Upper lobe of right lung (tissue), 1 donor: ENCODE measurements around the gene FXYD2. TPM values are rescaled to one million over a fixed set of nuclear protein-coding genes. Genes with fewer than 3 reads are reported as not detected.
A peak's percentile ranks its signal among the peaks of the same experiment; 100 is the strongest.

Experiments
- ATAC-seq: fragments of 200-7000 bp; cut with Tn5 transposase; one replicate; pipeline ENCODE4 v1.9.1; 2020; ENCODE audit warnings: mild to moderate bottlenecking, moderate library complexity
- DNase-seq: peaks from one replicate; pipeline ENCODE4 v3.0.0-alpha.2; 2020
- H3K27ac ChIP-seq: fragments of 200-600 bp; one replicate; pipeline ENCODE4 v1.8.0; 2022
- H3K27me3 ChIP-seq: fragments of 200-600 bp; one replicate; pipeline ENCODE4 v1.8.0; 2022; ENCODE audit warnings: mild to moderate bottlenecking
- H3K36me3 ChIP-seq: fragments of 200-600 bp; one replicate; pipeline ENCODE4 v1.8.0; 2022
- H3K4me1 ChIP-seq: fragments of 200-600 bp; one replicate; pipeline ENCODE4 v1.8.0; 2022
- H3K4me3 ChIP-seq: fragments of 200-600 bp; one replicate; pipeline ENCODE4 v1.8.0; 2022; ENCODE audit warnings: mild to moderate bottlenecking
- H3K9me3 ChIP-seq: fragments of 200-600 bp; one replicate; pipeline ENCODE4 v1.8.0; 2022
- CTCF ChIP-seq: fragments of 200-600 bp; IDR thresholded peaks from one replicate; pipeline ENCODE4 v1.8.0; 2022; ENCODE audit warnings: antibody characterized with exemption
- intact Hi-C: fragments of 100-400 bp; cut with DNase I; formaldehyde crosslinking; loops from one replicate; pipeline ENCODE4 v1.11.0; 2022
- total RNA-seq: library from RNA; stranded (reverse); fragmentation: NEBNext Ultra II Directional; extraction: Animal tissue kit (Norgen Biotek cat#: 25700); gene quantifications from one replicate; pipeline ENCODE4 v1.2.1, GENCODE V29; 2021
- donor health status: DM: no; HTN: yes; CAD: no; lungs with severe emphysema.

The FXYD2 gene
- total RNA-seq, 1 donor from 2014 or later: 3.6 TPM

DNA sequence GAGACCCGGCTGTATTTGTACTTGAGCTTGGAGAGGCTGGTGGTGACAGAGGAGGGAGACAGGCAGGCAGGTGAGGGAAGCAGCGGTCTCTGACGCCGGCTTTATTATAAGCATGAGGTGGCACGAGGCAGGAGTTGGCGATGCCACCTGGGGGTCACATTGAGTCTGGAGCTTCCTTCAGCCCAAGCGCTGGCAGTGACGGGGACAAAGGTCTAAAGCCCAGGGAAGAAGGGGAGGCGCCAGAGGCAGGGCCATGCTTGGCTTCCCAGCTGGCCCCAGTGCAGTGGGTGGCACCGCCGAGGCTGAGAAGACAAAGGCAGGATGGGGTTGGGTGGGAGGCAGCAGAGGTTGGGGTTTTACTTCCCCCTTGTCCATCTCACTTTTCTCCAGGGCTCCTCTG, 4.5 kb downstream of the FXYD2 start:
- Histone ChIP-seq H3K4me1 (peaks cover 61% of the 10 kb centered on the region), H3K36me3 (no peaks in the 10 kb centered on the region), H3K9me3 (no peaks in the 10 kb centered on the region), H3K27me3 (no peaks in the 10 kb centered on the region), H3K27ac (no peak overlapping the region), H3K4me3 (no peak overlapping the region)
- TF ChIP-seq CTCF: no peak
- no peak for ATAC-seq
- no peak for DNase-seq
- intact Hi-C loops: loop anchor here (10.0 kb wide), 1 partner anchor 235 kb away; no protein-coding TSS in a partner anchor

DNA sequence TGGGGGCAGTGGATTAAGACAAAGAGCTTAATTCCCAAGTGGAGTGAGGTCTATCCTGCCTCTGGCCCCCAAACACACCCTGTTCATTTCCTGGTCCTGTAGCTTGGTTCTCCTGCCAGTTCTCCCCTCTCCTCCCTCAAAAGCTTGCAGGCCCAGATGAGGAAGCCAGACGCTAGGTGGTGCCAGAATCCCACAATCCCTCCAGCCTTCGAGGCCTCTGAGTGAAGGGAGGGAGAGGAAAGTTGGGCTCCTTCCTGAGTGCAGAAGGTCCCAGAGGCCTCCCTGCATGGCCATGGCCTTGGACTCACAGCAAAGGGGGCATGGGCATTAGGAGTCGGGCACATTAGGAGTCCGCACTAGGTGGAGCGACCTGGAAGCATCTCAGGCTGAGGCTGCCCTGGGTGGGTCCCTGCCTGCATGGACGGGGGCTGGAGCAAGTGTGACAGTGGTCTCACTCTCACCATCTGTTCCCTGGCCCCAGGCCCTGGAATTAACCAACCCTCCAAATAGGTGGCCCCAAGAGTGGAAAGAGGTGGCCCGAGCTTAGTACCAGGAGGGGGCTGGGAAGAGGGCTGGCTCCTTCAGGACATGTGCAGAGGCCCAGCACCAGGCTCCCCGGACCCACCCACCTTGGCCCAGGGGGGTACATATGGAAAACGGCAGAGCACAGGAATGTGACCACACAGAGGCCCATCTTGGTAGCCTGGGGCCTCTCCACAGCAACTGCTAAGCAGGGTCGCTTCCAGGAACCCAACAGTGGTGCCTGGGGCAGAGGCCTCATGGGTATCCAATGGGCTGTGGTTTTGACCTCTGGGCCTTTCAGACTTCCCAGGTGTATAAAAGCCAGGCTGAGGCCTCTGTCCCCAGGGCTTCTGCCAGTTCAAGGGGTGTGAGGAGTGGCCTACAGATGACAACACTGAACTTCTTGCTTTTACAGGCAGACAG, 5.2 kb downstream of the FXYD2 start:
- Histone ChIP-seq H3K27ac (no peak overlapping the region), H3K36me3 (no peaks in the 10 kb centered on the region), H3K4me1 (peaks cover 61% of the 10 kb centered on the region), H3K9me3 (no peaks in the 10 kb centered on the region), H3K4me3 (no peak overlapping the region), H3K27me3 (no peaks in the 10 kb centered on the region)
- TF ChIP-seq CTCF: peak; percentile 50
- intact Hi-C loops: loop anchor here (10.0 kb wide), 1 partner anchor 235 kb away; no protein-coding TSS in a partner anchor
- no peak for DNase-seq
- ATAC-seq: peak; percentile 42

DNA sequence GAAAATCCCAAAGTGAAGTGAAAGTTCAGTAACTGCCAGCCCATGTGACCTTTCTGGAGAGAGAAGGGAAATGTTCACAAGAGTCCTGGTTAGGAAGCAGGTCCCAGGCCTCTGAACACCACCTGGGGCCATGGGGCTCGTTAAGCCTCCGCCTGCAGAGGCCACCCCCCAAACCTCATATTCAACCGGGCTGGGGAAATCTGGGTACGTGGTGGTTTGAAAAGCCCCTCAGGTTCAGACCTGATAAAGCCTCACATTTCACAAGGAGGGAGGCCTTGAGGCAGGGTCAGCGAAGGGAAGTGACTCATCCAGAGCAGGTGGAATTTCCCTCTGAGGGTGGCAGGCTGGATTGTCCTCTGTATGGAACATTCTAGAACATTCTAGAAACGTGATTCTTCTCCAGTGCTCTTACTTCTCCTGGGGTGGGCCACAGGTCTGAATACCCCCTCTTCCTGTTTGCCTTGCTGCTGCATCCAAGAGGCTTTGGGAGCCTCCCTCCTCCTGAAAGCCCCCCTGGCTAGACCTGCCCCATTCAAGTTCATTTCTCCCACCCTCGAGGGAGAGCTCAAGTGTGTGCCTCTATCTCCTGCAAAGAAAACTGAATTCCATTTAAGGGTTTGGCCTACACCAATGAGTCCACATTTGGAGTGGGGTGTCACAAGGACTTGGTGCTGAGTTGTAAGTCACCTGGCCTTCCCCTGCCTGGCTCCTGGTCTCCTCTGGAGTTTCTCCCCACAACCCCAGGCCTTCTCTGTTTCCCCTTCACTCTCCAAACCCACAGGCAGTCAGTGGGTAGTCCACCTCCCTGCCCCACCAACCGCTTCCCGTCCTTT, 6.3 kb downstream of the FXYD2 start:
- H3K27me3 ChIP-seq: no peaks in the 10 kb centered on the region
- no peaks in the 10 kb centered on the region for H3K9me3 ChIP-seq
- no peak overlapping the region for H3K4me3 ChIP-seq
- no peaks in the 10 kb centered on the region for H3K36me3 ChIP-seq
- no peak for TF ChIP-seq CTCF
- ATAC-seq: no peak
- no peak overlapping the region for H3K27ac ChIP-seq
- intact Hi-C loops: no loop called here
- H3K4me1 ChIP-seq: peaks cover 54% of the 10 kb centered on the region
- DNase-seq: no peak

GRCh38 chr11:117817368-117818040, 7.0 kb downstream of the FXYD2 start:
- peaks cover 46% of the 10 kb centered on the region for H3K4me1 ChIP-seq
- no peak overlapping the region for H3K4me3 ChIP-seq
- TF ChIP-seq CTCF: peak; percentile 100
- no peaks in the 10 kb centered on the region for H3K9me3 ChIP-seq
- H3K36me3 ChIP-seq: no peaks in the 10 kb centered on the region
- intact Hi-C loops: no loop called here
- peak overlapping the region; percentile 47 for H3K27ac ChIP-seq
- no peaks in the 10 kb centered on the region for H3K27me3 ChIP-seq
- ATAC-seq: peak; percentile 76
- peak; percentile 83 for DNase-seq

DNA sequence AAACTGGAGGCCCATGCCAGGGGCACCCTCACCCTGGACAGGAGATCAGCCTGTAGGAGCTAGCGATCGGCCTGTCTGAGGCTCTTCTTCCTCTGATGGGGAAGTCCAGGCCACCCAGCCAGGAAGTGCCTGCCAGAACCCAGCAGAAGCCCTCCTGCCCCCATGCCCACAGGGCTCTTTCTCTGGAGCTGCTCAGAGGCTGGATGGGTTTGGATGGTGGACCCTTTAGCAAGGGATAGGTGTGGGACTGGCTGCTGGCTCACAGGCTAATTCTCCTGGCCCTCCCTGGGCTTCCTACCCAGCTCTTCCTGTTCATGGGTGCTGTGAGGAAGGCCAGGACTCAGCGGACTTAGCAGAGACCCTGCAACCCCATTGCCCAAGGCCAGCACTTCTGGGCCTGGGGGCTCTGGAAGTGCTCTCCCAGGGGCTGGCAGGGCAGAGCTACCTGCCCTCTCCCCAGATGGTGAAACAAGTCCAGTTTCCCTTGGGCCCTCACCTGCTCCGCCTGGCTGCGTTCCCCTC, 7.6 kb downstream of the FXYD2 start:
- TF ChIP-seq CTCF: no peak
- Histone ChIP-seq H3K4me1 (peaks cover 43% of the 10 kb centered on the region), H3K36me3 (no peaks in the 10 kb centered on the region), H3K27ac (peak overlapping the region; percentile 47), H3K27me3 (no peaks in the 10 kb centered on the region), H3K4me3 (no peak overlapping the region), H3K9me3 (no peaks in the 10 kb centered on the region)
- DNase-seq (no peak), ATAC-seq (peak; percentile 2)
- intact Hi-C loops: no loop called here
